SK-N-SH (cell line): ENCODE measurements around the gene SEPTIN2. TPM values are rescaled to one million over a fixed set of nuclear protein-coding genes. Genes with fewer than 3 reads are reported as not detected.
"Not testable (repeated sequence)": the region's sequence is repeated elsewhere in the genome, so short reads cannot be mapped to it uniquely, and the experiment has no call there.

Experiments used
- CTCF ChIA-PET: fragments of 300-600, 350-600 bp; formaldehyde crosslinking; extraction: SDS; loops from one replicate; lab custom pipeline; 2021; lab: Yijun Ruan, JAX
- POLR2A ChIA-PET: fragments of 350-600 bp; sonication (Branson Sonifier 250); formaldehyde crosslinking; extraction: SDS; loops from one replicate; lab custom pipeline; 2020; ENCODE audit warnings: antibody characterized with exemption, inconsistent platforms; lab: Yijun Ruan, JAX
- DNase-seq: peaks from one replicate; pipeline ENCODE4 v3.0.0; 2012
- H2AFZ ChIP-seq: fragments of 200-600 bp; sonication (generic); 2 replicates; pipeline ENCODE4 v1.8.1; 2016; ENCODE audit warnings: antibody characterized with exemption, mild to moderate bottlenecking, low read depth
- H3F3A ChIP-seq: fragments of 200-600 bp; sonication (generic); replicated peaks from 2 replicates; pipeline ENCODE3; 2016; ENCODE audit warnings: antibody characterized with exemption, mild to moderate bottlenecking; ENCODE audit not compliant: insufficient read depth
- H3K27ac ChIP-seq, 2 experiments: fragments of 200-500 bp in 1 of 2; fragments of 200-600 bp in 1 of 2; sonication (Bioruptor generic) in 1 of 2; sonication (generic), shearing (Covaris generic) in 1 of 2; 2 replicates each; pipeline versions ENCODE4 v1.5.1 to v1.6.1; 2014 to 2016; ENCODE audit warnings: low read depth in 2 of 2, inconsistent platforms in 1 of 2, low read length in 1 of 2, mild to moderate bottlenecking in 1 of 2, mixed read lengths in 1 of 2
- H3K27me3 ChIP-seq: fragments of 200-600 bp; sonication (generic), shearing (Covaris generic); 2 replicates; pipeline ENCODE4 v1.6.1; 2016; ENCODE audit warnings: mixed run types; ENCODE audit not compliant: insufficient read depth
- H3K36me3 ChIP-seq, 2 experiments: fragments of 200-500 bp in 1 of 2; fragments of 200-600 bp in 1 of 2; sonication (Bioruptor generic) in 1 of 2; sonication (generic) in 1 of 2; replicated peaks in 1 of 2; 2 replicates each; pipeline versions ENCODE3 to v1.5.1; 2014 to 2016; ENCODE audit warnings: low read length in 1 of 2, mild to moderate bottlenecking in 1 of 2; ENCODE audit not compliant: insufficient read depth in 2 of 2, control insufficient read depth in 1 of 2
- H3K4me1 ChIP-seq, 2 experiments: fragments of 200-500 bp in 1 of 2; fragments of 200-600 bp in 1 of 2; sonication (Bioruptor generic) in 1 of 2; sonication (generic), shearing (Covaris generic) in 1 of 2; 2 replicates each; pipeline versions ENCODE4 v1.5.1 to v1.6.1; 2014 to 2016; ENCODE audit warnings: low read depth in 1 of 2, low read length in 1 of 2, mixed run types in 1 of 2; ENCODE audit not compliant: insufficient read depth in 2 of 2, control insufficient read depth in 1 of 2
- H3K4me2 ChIP-seq: fragments of 200-600 bp; sonication (generic), shearing (Covaris generic); 2 replicates; pipeline ENCODE4 v1.6.1; 2017; ENCODE audit warnings: mixed run types
- H3K4me3 ChIP-seq, 2 experiments: fragments of 200-500 bp in 1 of 2; fragments of 200-600 bp in 1 of 2; sonication (Bioruptor generic) in 1 of 2; sonication (generic), shearing (Covaris generic) in 1 of 2; 2 replicates each; pipeline versions ENCODE4 v1.5.1 to v1.8.1; 2014 to 2016; ENCODE audit warnings: low read depth in 2 of 2, inconsistent platforms in 1 of 2, low read length in 1 of 2, mild to moderate bottlenecking in 1 of 2, mixed read lengths in 1 of 2, moderate library complexity in 1 of 2
- H3K79me2 ChIP-seq: fragments of 200-600 bp; sonication (generic); 2 replicates; pipeline ENCODE4 v1.8.1; 2017; ENCODE audit warnings: mild to moderate bottlenecking; ENCODE audit not compliant: insufficient read depth
- H3K9ac ChIP-seq: fragments of 200-600 bp; sonication (generic); 2 replicates; pipeline ENCODE4 v1.6.1; 2017; ENCODE audit warnings: mixed run types
- H3K9me2 ChIP-seq: fragments of 200-600 bp; sonication (generic); 2 replicates; pipeline ENCODE4 v1.6.1; 2017; ENCODE audit warnings: mixed run types
- H3K9me3 ChIP-seq: fragments of 200-600 bp; sonication (generic); 2 replicates; pipeline ENCODE4 v1.6.1; 2017; ENCODE audit warnings: mixed run types, mild to moderate bottlenecking, moderate library complexity
- H4K20me1 ChIP-seq: fragments of 200-600 bp; sonication (generic); 2 replicates; pipeline ENCODE4 v1.6.1; 2017; ENCODE audit warnings: mild to moderate bottlenecking, mixed run types; ENCODE audit not compliant: insufficient read depth
- FOXM1 ChIP-seq: IDR thresholded peaks from 2 replicates; pipeline ENCODE4 v1.4.0; 2012; ENCODE audit warnings: low read depth, mild to moderate bottlenecking
- POLR2AphosphoS5 ChIP-seq: IDR thresholded peaks from 2 replicates; pipeline ENCODE4 v1.6.1; 2012; ENCODE audit warnings: low read depth, low read length
- SMC3 ChIP-seq: IDR thresholded peaks from 2 replicates; pipeline ENCODE4 v1.6.1; 2012; ENCODE audit warnings: low read depth, low read length, improper control_type of control experiment
- TEAD4 ChIP-seq: IDR thresholded peaks from 2 replicates; pipeline ENCODE4 v1.4.0; 2012; ENCODE audit warnings: mild to moderate bottlenecking, borderline replicate concordance; ENCODE audit not compliant: insufficient read depth
- WGBS: methylation state at CpG from one replicate; pipeline ENCODE4 v1.1.6; 2017; ENCODE audit warnings: low lambda C conversion rate; 5-methylcytosine and 5-hydroxymethylcytosine counted together
- polyA plus RNA-seq, 3 experiments: library from polyadenylated mRNA; depleted of rRNA; stranded (reverse); fragments of >200 nt; gene quantifications; 2 replicates each; pipeline ENCODE4 v1.2.3, GENCODE V29; 2012

The SEPTIN2 gene
- polyA plus RNA-seq, 1 of the 3 experiments (the other 2 are of a cell fraction), result 226 TPM

- POLR2A ChIA-PET, result no interaction called here
- no peaks in the 10 kb centered on the region for H3K9me2 ChIP-seq
- 78% methylated on average over 7 of the region's 9 CpGs for WGBS
- peaks cover 8 to 12% of the 10 kb centered on the region in 2 experiments for H3K4me1 ChIP-seq
- no peak overlapping the region for H3K9ac ChIP-seq
- no peak overlapping the region for H2AFZ ChIP-seq
- H3K9me3 ChIP-seq, result no peaks in the 10 kb centered on the region
- H4K20me1 ChIP-seq, result peaks cover 4% of the 10 kb centered on the region; the same call in 1 of the 2 replicates
- peaks cover 5 to 13% of the 10 kb centered on the region in 2 experiments for H3K36me3 ChIP-seq
- H3K27ac ChIP-seq, result peak overlapping the region; percentile 40 to 71; a peak in 2 of 4 replicates
- DNase-seq, result no peak
- CTCF ChIA-PET, result interaction anchor here (1.3 kb wide), 1 partner anchor 12 kb away, joined by 3 read pairs; no protein-coding TSS in a partner anchor
- peaks cover 77% of the 10 kb centered on the region; the same call in 1 of the 2 replicates for H3K79me2 ChIP-seq
- H3K4me3 ChIP-seq, result no peak overlapping the region
- no peaks in the 10 kb centered on the region for H3K27me3 ChIP-seq
- TF ChIP-seq FOXM1, result no peak
- TF ChIP-seq SMC3, result no peak
- no peak for TF ChIP-seq TEAD4
- TF ChIP-seq POLR2AphosphoS5, result no peak
- H3K4me2 ChIP-seq, result peak overlapping the region; percentile 17; the same call in 1 of the 2 replicates
- H3F3A ChIP-seq, result no peaks in the 10 kb centered on the region
Observed at GRCh38 chr2:241379481-241380480, 64.1 kb downstream of the SEPTIN2 start.

- H3F3A ChIP-seq, result no peaks in the 10 kb centered on the region
- H3K27me3 ChIP-seq, result no peaks in the 10 kb centered on the region
- no peak overlapping the region for H3K9ac ChIP-seq
- H3K4me1 ChIP-seq, result peaks cover 8 to 15% of the 10 kb centered on the region in 2 experiments
- no peaks in the 10 kb centered on the region for H3K9me2 ChIP-seq
- H3K79me2 ChIP-seq, result peaks cover 72% of the 10 kb centered on the region
- 44% methylated on average over 4 of the region's 4 CpGs for WGBS
- H4K20me1 ChIP-seq, result peaks cover 4% of the 10 kb centered on the region; the same call in 1 of the 2 replicates
- ChIA-PET POLR2A (no interaction called here), CTCF (no interaction called here)
- H3K4me2 ChIP-seq, result no peak overlapping the region
- H3K9me3 ChIP-seq, result no peaks in the 10 kb centered on the region
- no peak for TF ChIP-seq TEAD4
- H3K36me3 ChIP-seq, result peaks cover 0 to 15% of the 10 kb centered on the region in 2 experiments
- DNase-seq, result no peak
- H2AFZ ChIP-seq, result no peak overlapping the region
- no peak overlapping the region for H3K4me3 ChIP-seq
- H3K27ac ChIP-seq, result peak overlapping the region in 1 of 2 experiments; percentile 48; a peak in 2 of 4 replicates
Observed at GRCh38 chr2:241381872-241382271, 66.1 kb downstream of the SEPTIN2 start.

GRCh38 chr2:241385450-241385849 is 69.7 kb downstream of the SEPTIN2 start:
- H3K27ac ChIP-seq, DNase-seq, H4K20me1 ChIP-seq, H3K9me3 ChIP-seq, H3K4me2 ChIP-seq, H3K4me3 ChIP-seq, H3K9ac ChIP-seq, POLR2A ChIA-PET, H2AFZ ChIP-seq, H3K9me2 ChIP-seq, H3F3A ChIP-seq, H3K27me3 ChIP-seq: not testable (repeated sequence)
- CTCF ChIA-PET, result interaction anchor here (0.6 to 1.6 kb wide), 5 partner anchors 14 to 534 kb away, joined by 3 to 5 read pairs (median 3); no protein-coding TSS in a partner anchor
- peaks cover 48% of the 10 kb centered on the region for H3K79me2 ChIP-seq
- H3K4me1 ChIP-seq, result peaks cover 0 to 13% of the 10 kb centered on the region in 2 experiments; a peak in 2 of 4 replicates
- WGBS, result 99% methylated on average over 7 of the region's 7 CpGs
- peaks cover 0 to 22% of the 10 kb centered on the region in 2 experiments for H3K36me3 ChIP-seq
